Mucosa of descending colon (tissue), 3 donors: Measurements from ENCODE around the gene ANO10. TPM values are rescaled to one million over a fixed set of nuclear protein-coding genes. Genes with fewer than 3 reads are reported as not detected.

Experiments
- ATAC-seq: fragments of 200-7000 bp; cut with Tn5 transposase; one replicate; pipeline ENCODE4 v1.9.1; 2020; ENCODE audit warnings: mild to moderate bottlenecking, moderate library complexity
- DNase-seq, 3 donors: peaks; one replicate each; pipeline ENCODE4 v3.0.0-alpha.2; 2020
- H3K36me3 ChIP-seq: fragments of 200-600 bp; one replicate; pipeline ENCODE4 v1.8.0; 2021; ENCODE audit warnings: low read depth, mild to moderate bottlenecking
- H3K4me1 ChIP-seq: fragments of 200-600 bp; one replicate; pipeline ENCODE4 v1.8.0; 2021; ENCODE audit warnings: low read depth, mild to moderate bottlenecking
- H3K4me3 ChIP-seq: fragments of 200-600 bp; one replicate; pipeline ENCODE4 v1.8.0; 2021; ENCODE audit warnings: mild to moderate bottlenecking
- H3K9me3 ChIP-seq: fragments of 200-600 bp; one replicate; pipeline ENCODE4 v1.8.0; 2021; ENCODE audit warnings: mild to moderate bottlenecking
- CTCF ChIP-seq: fragments of 200-600 bp; IDR thresholded peaks from one replicate; pipeline ENCODE4 v1.8.0; 2022; ENCODE audit warnings: antibody characterized with exemption, mild to moderate bottlenecking
- intact Hi-C, 2 donors: fragments of 100-400 bp; cut with DNase I in 1 of 2; cut with micrococcal nuclease in 1 of 2; formaldehyde crosslinking; loops; one replicate each; pipeline versions ENCODE4 v1.11.0 to v1.11.1; 2022; cut with DNase I, micrococcal nuclease
- total RNA-seq, 3 donors: library from RNA; stranded (reverse); fragmentation: NEBNext Ultra II Directional in 2 of 3; extraction: Animal tissue kit (Norgen Biotek cat#: 25700) in 2 of 3; gene quantifications; one replicate each; pipeline versions ENCODE4 v1.2.1 to v1.2.4, GENCODE V29; 2021 to 2023
- donor health status: DM: no; HTN: no; CAD: no; lungs with moderate emphysema.
- donor health status: DM: no; HTN: no; CAD: no.
- donor health status: DM: no; HTN: yes; CAD: no.

Gene ANO10
- total RNA-seq, 3 donors from 2014 or later: 46.6 to 100.0 (median 64.1) TPM

GRCh38 chr3:43413676-43414368 is 208.0 kb downstream of the ANO10 start:
- H3K4me3 ChIP-seq: no peak overlapping the region
- H3K4me1 ChIP-seq: no peaks in the 10 kb centered on the region
- intact Hi-C loops: no loop called here
- DNase-seq: no peak
- no peak for ATAC-seq
- H3K36me3 ChIP-seq: no peaks in the 10 kb centered on the region
- H3K9me3 ChIP-seq: no peaks in the 10 kb centered on the region
- no peak for TF ChIP-seq CTCF

DNA sequence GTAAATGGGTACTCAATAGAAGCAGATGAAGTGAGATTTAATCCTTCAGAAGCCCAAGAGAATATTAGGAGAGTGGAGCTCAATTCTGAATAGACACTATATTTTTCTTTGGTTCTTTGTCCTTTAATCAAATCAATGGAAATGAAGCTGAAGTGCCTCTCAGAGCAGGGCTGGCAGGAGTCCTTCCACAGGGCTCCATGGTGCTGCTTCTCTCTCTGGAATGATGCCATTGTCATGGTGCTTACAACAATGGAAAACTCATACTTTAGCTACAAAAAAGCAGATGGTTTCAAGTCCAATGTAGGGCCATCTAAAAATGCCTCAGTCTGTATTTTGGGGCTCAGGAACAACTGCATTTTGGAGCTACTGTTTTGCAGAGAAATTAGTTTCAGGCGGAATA is 210.4 kb downstream of the ANO10 start:
- TF ChIP-seq CTCF: no peak
- no peak overlapping the region for H3K4me3 ChIP-seq
- no peaks in the 10 kb centered on the region for H3K4me1 ChIP-seq
- intact Hi-C loops: no loop called here
- no peaks in the 10 kb centered on the region for H3K36me3 ChIP-seq
- no peaks in the 10 kb centered on the region for H3K9me3 ChIP-seq
- no peak for DNase-seq
- ATAC-seq: no peak

DNA sequence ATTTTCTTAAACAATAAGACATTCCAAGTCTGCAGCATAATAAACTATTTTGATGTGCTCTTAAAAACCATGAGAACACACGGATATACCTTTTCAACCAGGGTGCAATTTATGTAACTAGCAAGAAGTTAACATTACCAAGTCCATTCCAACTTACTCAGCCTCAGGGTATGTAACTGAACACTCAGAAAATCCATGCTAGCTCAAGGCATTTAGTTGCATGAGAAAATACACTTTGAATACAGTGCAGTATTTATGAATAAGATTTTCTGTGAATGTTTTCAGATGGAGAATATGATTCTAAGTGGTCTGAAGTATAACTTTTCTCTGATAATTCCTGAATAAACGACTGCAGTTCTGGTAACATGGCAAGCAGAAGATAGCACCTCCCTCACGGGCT is 211.2 kb downstream of the ANO10 start:
- Histone ChIP-seq H3K4me3 (no peak overlapping the region), H3K36me3 (no peaks in the 10 kb centered on the region), H3K4me1 (no peaks in the 10 kb centered on the region), H3K9me3 (no peaks in the 10 kb centered on the region)
- no peak for ATAC-seq
- no peak for DNase-seq
- intact Hi-C loops: no loop called here
- TF ChIP-seq CTCF: no peak

DNA sequence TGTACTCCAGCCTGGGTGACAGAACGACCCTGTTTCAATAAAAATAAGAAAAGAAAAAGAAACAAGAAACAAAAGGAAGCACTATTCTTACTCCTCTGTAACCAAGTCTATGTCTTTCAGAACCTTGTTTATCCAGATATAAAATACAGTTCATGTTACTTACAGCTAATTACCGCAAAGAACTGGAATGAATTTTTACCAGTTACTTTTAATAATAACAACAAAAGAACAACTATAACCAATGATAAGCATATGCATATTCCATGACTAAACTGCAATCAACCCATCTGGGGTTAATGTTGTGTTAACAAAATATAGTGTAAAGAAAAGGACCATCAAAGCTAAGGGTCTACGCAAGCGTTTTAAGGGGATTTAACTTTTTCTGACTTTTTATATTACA is 212.3 kb downstream of the ANO10 start:
- Histone ChIP-seq H3K9me3 (no peaks in the 10 kb centered on the region), H3K4me3 (no peak overlapping the region), H3K36me3 (no peaks in the 10 kb centered on the region), H3K4me1 (no peaks in the 10 kb centered on the region)
- TF ChIP-seq CTCF: no peak
- DNase-seq (no peak), ATAC-seq (no peak)
- intact Hi-C loops: no loop called here

- intact Hi-C loops: no loop called here
- TF ChIP-seq CTCF: no peak
- H3K36me3 ChIP-seq: no peaks in the 10 kb centered on the region
These were observed 215.2 kb downstream of the ANO10 start for GRCh38 chr3:43406643-43407023.

More at GRCh38 chr3:43406643-43407023, 215.2 kb downstream of the ANO10 start:
- H3K4me1 ChIP-seq: no peaks in the 10 kb centered on the region
- ATAC-seq: no peak
- H3K9me3 ChIP-seq: no peaks in the 10 kb centered on the region
- no peak overlapping the region for H3K4me3 ChIP-seq
- no peak for DNase-seq
